ENCODE results near the gene UCN. TPM values are rescaled to one million over a fixed set of nuclear protein-coding genes. Genes with fewer than 3 reads are reported as not detected.

Gene UCN, protein sequence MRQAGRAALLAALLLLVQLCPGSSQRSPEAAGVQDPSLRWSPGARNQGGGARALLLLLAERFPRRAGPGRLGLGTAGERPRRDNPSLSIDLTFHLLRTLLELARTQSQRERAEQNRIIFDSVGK
- 1 to 10 TPM in 1 of 2 donors, under 1 TPM in 1; 0.67 to 2.1 TPM for total RNA-seq

GRCh38 chr2:27308359-27308881, at the start of gene UCN:
TSS of gene UCN (minus strand) at chr2:27308445. CDS start at chr2:27307895, 550 bp downstream.

GRCh38 chr2:27356382-27357181, 48.3 kb upstream of the UCN start, which contains the start of gene GTF3C2:
TSS of gene GTF3C2 (minus strand) at chr2:27356764. CDS start at chr2:27343554, 13,210 bp downstream.

DNA sequence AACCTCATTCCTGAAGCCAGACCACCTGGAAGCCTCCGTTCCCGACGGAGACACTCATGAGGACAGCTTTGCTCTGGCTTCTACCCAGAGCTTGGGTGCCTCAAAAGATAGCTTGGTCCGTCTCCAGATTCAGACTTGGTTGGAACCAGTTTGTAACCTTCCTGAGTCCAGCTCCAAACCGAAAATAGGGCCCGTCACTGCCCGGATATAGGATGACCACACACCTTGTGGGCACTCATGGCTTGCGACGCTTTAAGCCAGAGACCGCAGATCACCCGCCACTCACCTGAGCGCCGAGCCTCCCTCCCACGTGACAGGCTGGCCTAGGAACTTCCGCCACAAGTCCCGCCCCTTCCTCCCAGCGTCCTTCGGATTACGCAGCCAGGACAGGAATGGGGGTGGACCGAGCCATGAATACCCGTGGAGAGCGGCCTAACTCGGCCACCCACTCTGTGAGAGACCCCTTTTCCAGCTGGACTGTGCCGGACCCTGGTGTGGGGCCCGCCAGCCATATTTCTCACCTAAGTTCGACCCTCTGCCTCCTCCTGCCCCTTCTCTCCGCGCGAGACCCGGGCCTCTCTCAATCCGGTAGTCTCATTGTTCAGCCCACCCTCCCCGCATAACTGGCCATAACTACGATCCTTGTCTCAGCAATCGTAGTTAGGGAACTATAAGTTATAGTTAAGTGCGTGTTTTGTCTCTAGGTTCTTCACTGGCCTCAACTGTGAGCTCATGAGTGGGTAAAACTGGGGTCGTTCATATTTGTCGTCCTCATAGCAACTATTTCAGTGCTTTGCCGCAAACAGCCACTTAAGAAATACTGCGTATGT, 14.7 kb upstream of the UCN start, which contains the start of gene MPV17:
MPV17 (minus strand) TSS at position 332 of the 830 bp plus-strand sequence. CDS start 580 bp downstream, outside the sequence.

DNA sequence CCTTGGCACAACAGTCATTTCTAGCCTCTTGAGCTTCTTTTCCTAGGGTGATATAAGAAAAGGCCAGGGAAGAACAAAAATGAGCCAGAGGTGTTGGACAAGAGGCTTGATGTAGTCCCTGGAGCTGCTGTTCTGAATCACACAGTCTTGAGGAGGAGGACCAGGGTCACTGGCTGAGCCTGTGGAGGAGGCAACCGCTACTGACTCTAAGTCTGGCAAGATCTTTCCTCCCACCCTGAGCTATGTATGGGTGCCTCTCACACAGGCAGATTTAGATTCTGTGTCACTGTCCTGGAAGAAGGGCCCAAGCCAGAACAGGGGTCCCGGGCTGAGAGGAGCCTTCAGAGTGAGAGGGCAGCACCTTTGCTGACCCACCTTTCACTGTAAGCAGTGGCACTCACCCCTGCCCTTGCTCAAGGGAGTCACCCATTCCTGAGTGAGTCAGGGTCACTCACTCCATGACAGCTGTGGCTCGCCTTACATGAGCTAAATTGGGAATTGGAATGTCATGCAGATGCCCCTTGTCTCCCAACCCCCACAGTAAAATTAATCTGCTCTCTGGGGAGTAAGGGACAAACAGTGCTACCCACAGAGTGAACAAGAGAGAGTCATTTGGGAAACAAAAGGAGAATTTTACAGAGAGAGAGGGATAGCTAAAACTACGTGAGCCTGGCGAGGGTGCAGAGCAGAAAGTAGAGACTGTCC, 26.2 kb downstream of the UCN start, which contains the start of gene TRIM54:
TRIM54 (plus strand) TSS at position 575 of the 705 bp plus-strand sequence. CDS start 303 bp downstream, outside the sequence.

GRCh38 chr2:27275211-27276150, 32.8 kb downstream of the UCN start, which contains the start of gene DNAJC5G:
TSS of gene DNAJC5G (plus strand) at chr2:27275433. CDS start at chr2:27276729, 1,296 bp downstream.

DNA sequence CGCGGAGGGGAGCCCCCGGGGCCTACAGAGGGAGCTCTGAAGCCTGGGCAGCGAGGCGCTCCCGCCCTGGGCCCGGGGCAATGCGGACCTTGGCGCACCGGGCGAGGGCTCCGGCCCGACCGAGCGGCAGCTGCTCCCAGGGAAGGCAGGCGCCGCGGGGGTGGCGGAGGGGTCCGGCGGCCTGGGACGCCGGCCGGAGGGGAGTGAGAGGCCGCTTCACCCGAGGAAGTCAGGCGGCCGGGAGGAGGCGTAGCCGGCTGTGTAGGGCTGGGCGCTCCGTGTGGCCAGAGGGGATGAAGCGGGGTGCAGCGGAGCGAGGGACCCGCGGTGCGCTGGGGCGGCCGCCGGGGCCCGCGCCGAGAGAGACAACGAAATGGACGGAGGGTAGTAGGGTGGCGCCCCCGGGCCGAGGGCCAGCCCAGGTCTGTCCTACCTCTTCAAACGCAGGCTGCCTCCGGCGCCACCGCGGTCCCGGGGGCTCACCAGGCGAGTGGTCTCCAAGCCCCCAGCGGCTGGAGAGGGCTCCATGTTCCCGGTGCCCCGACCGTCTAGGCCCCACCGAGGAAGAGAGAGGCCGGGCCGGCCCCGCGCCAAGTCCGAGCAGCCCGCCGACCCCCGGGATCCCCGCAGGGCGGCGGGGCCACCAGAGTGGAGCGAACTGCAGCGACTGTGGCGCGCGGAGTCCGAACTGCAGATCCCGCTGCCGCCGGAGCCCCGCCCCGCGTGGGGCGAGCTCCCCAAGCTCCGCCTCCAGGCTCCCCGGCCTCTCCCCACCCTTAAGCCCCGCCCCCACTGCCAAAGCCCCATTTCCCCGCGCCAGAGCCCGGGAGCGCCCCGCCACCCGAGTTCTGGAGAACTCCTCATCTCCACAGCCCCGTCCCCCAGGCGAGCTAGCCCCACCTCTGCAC, 45.6 kb downstream of the UCN start, which contains the start of gene SLC30A3:
SLC30A3 (minus strand) TSS at position 669 of the 908 bp plus-strand sequence; CDS start at position 528, 141 bp downstream.

Other genes starting within 250 kb of the UCN start
- 100 to 1,000 TPM; 137 to 193 TPM for gene OST4, start 236.8 kb downstream of the UCN start, total RNA-seq
- gene EMILIN1, start 229.8 kb downstream of the UCN start, total RNA-seq: 1 to 10 TPM; 4.8 to 8.0 TPM
- 1 to 10 TPM; 2.8 to 3.7 TPM for gene KHK, start 221.7 kb downstream of the UCN start, total RNA-seq
- 1 to 10 TPM; 4.7 to 6.2 TPM for gene CGREF1, start 189.3 kb downstream of the UCN start, total RNA-seq
- gene ABHD1, start 184.6 kb downstream of the UCN start, total RNA-seq: under 1 TPM in 1 of 2 donors, not detected in 1; under 0.01 TPM
- 10 to 100 TPM; 56.8 to 75.6 TPM for gene PREB, start 173.8 kb downstream of the UCN start, total RNA-seq
- not detected for gene PRR30, start 169.0 kb downstream of the UCN start, total RNA-seq
- gene TCF23, start 159.4 kb downstream of the UCN start, total RNA-seq: not detected
- gene ATRAID, start 96.4 kb downstream of the UCN start, total RNA-seq: 100 to 1,000 TPM; 150 to 212 TPM
- gene SLC5A6, start 96.2 kb downstream of the UCN start, total RNA-seq: 10 to 100 TPM; 35.8 to 87.9 TPM
- gene CAD, start 91.1 kb downstream of the UCN start, total RNA-seq: 10 to 100 TPM; 23.7 to 41.3 TPM
- gene SLC30A3, start 45.4 kb downstream of the UCN start, total RNA-seq: under 1 TPM in 1 of 2 donors, not detected in 1; 0.34 TPM
- gene DNAJC5G, start 33.0 kb downstream of the UCN start, total RNA-seq: not detected
- not detected for gene TRIM54, start 26.0 kb downstream of the UCN start, total RNA-seq
- gene MPV17, start 14.7 kb upstream of the UCN start, total RNA-seq: 100 to 1,000 TPM in 1 of 2 donors, 10 to 100 TPM in 1; 88.2 to 118 TPM
- gene GTF3C2, start 48.3 kb upstream of the UCN start, total RNA-seq: 10 to 100 TPM; 45.1 to 57.6 TPM
- gene EIF2B4, start 61.9 kb upstream of the UCN start, total RNA-seq: 10 to 100 TPM; 25.5 to 28.6 TPM
- 100 to 1,000 TPM; 109 to 136 TPM for gene SNX17, start 62.2 kb upstream of the UCN start, total RNA-seq
- gene ZNF513, start 72.3 kb upstream of the UCN start, total RNA-seq: 1 to 10 TPM; 6.9 to 9.0 TPM
- 10 to 100 TPM; 48.9 to 98.6 TPM for gene PPM1G, start 101.1 kb upstream of the UCN start, total RNA-seq
- 10 to 100 TPM; 89.9 to 95.3 TPM for gene NRBP1, start 120.2 kb upstream of the UCN start, total RNA-seq
- gene KRTCAP3, start 133.9 kb upstream of the UCN start, total RNA-seq: not detected
- gene IFT172, start 181.3 kb upstream of the UCN start, total RNA-seq: 10 to 100 TPM; 16.0 to 22.4 TPM
- gene FNDC4, start 186.8 kb upstream of the UCN start, total RNA-seq: 1 to 10 TPM in 1 of 2 donors, under 1 TPM in 1; 0.33 to 2.1 TPM
- gene GCKR, start 188.4 kb upstream of the UCN start, total RNA-seq: not detected